ENCODE measurements around the gene VPS8.

DNA sequence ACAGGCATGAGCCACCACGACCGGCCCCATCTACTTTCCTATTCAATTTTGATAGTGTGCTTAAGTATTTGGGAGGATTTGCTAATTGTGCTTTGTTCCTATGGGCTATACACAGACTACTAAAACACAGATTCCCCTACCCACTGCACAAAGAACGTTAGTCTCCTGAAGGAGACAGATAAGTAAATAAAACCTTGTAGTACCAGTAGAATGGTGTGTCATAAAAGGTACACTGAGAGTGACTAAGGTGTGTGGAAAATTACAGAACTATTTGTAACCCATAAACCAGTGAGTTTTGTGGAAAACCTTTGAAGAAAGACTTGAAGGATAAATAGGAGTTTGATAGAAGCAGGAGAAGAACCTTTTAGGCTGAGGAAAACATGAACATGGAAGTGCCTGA, 158.2 kb downstream of the VPS8 start:
- no peak for TF ChIP-seq FOXA1 (IDR thresholded peaks at IDR 0.05)
- no peak for TF ChIP-seq SUZ12 (IDR thresholded peaks at IDR 0.05)
- TF ChIP-seq BHLHE40 (IDR thresholded peaks at IDR 0.05; ENCODE audit: borderline replicate concordance): no peak
- TF ChIP-seq HDGF (IDR thresholded peaks at IDR 0.05; ENCODE audit: borderline replicate concordance): no peak
- no peak for TF ChIP-seq ARNT (IDR thresholded peaks at IDR 0.05)

Measured in HEK293T (cell line).